ENCODE results near the gene TCF7L2.

TCF7L2 gene

DNA sequence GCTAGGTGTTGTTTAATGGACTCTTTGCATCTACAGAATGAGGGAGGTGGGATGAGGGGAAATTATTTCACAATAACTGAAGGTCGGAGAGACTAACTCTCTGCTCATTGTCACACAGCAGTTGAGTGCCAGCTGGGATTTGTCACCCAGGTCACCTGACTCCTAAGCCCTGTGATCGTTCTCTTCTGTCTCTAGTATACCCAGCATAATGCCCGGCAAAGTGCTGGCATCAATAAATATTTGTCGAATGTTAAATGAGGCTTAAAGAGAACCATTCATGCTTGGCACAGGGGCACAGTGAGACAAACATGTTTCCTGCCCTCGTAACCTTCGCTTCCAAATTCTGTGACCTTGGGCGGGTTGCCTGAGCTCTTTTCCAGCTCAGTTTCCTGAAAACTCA, 70.8 kb downstream of the TCF7L2 start:
- TF ChIP-seq POLR2AphosphoS5 (IDR thresholded peaks at IDR 0.05; ENCODE audit: low read depth, low read length) (no peak), FOXP2 (optimal IDR thresholded peaks at IDR 0.05; ENCODE audit: borderline replicate concordance, extremely low read depth, extremely low read length, insufficient read depth) (no peak), TAF1 (IDR thresholded peaks at IDR 0.05; ENCODE audit: borderline replicate concordance, insufficient read depth, low read length) (no peak), SIN3A (IDR thresholded peaks at IDR 0.05; ENCODE audit: borderline replicate concordance, insufficient read depth, low read length) (no peak)
- TF ChIP-seq, protein P1, sequence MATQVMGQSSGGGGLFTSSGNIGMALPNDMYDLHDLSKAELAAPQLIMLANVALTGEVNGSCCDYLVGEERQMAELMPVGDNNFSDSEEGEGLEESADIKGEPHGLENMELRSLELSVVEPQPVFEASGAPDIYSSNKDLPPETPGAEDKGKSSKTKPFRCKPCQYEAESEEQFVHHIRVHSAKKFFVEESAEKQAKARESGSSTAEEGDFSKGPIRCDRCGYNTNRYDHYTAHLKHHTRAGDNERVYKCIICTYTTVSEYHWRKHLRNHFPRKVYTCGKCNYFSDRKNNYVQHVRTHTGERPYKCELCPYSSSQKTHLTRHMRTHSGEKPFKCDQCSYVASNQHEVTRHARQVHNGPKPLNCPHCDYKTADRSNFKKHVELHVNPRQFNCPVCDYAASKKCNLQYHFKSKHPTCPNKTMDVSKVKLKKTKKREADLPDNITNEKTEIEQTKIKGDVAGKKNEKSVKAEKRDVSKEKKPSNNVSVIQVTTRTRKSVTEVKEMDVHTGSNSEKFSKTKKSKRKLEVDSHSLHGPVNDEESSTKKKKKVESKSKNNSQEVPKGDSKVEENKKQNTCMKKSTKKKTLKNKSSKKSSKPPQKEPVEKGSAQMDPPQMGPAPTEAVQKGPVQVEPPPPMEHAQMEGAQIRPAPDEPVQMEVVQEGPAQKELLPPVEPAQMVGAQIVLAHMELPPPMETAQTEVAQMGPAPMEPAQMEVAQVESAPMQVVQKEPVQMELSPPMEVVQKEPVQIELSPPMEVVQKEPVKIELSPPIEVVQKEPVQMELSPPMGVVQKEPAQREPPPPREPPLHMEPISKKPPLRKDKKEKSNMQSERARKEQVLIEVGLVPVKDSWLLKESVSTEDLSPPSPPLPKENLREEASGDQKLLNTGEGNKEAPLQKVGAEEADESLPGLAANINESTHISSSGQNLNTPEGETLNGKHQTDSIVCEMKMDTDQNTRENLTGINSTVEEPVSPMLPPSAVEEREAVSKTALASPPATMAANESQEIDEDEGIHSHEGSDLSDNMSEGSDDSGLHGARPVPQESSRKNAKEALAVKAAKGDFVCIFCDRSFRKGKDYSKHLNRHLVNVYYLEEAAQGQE (IDR thresholded peaks at IDR 0.05; ENCODE audit: insufficient read depth in 1 of 2, low read depth in 2 of 2, low read length in 2 of 2), result no peak

- TF ChIP-seq SIN3A (IDR thresholded peaks at IDR 0.05; ENCODE audit: borderline replicate concordance, insufficient read depth, low read length), result no peak
- no peak for TF ChIP-seq TAF1 (IDR thresholded peaks at IDR 0.05; ENCODE audit: borderline replicate concordance, insufficient read depth, low read length)
Observed at GRCh38 chr10:113021268-113022040, 71.4 kb downstream of the TCF7L2 start.

DNA sequence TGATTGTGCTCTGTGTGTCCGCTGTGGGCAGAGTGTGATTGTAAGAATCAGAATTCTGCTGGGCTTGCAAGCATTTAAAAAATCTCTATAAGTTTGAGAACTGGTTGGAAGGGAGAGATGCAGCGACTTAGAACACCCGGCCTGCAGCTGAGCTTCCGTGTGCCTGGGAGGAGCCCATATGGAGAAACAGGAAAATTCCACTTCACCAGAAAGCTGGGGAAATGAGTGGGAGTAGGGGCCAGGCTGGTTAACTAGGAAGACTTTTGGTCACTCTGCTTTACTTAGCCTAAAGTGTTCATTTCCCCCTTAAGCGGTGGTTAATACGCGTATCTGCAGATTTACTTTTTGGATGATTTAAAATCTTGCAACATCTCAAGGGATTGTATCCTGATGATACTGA, 72.2 kb downstream of the TCF7L2 start:
- TF ChIP-seq, protein P1 (IDR thresholded peaks at IDR 0.05; ENCODE audit: insufficient read depth in 1 of 2, low read depth in 2 of 2, low read length in 2 of 2), result no peak
- TF ChIP-seq POLR2AphosphoS5 (IDR thresholded peaks at IDR 0.05; ENCODE audit: low read depth, low read length) (no peak), TAF1 (IDR thresholded peaks at IDR 0.05; ENCODE audit: borderline replicate concordance, insufficient read depth, low read length) (no peak), FOXP2 (optimal IDR thresholded peaks at IDR 0.05; ENCODE audit: borderline replicate concordance, extremely low read depth, extremely low read length, insufficient read depth) (no peak), SIN3A (IDR thresholded peaks at IDR 0.05; ENCODE audit: borderline replicate concordance, insufficient read depth, low read length) (no peak)

DNA sequence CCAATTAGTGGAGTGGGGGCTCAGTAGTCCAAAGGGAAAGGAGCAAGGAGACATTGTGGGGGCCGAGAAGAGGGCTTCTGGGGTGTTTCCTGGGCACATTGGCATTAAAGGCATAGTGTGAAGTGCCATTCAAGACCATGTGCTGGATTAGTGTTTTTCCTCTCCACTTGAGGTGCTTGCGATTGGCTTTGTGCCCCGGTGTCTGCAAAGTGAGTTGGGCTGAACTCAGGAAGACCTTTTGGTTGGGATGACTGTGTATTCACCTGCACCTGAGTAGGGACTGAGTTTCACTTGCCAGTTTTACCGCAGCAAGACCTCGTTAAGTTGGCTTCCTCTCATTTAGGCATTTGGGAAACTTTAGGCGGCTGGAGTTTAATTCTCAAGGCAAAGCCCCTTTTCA, 73.0 kb downstream of the TCF7L2 start:
- TF ChIP-seq, protein P1 (IDR thresholded peaks at IDR 0.05; ENCODE audit: insufficient read depth in 1 of 2, low read depth in 2 of 2, low read length in 2 of 2), result no peak
- TF ChIP-seq SIN3A (IDR thresholded peaks at IDR 0.05; ENCODE audit: borderline replicate concordance, insufficient read depth, low read length) (no peak), POLR2AphosphoS5 (IDR thresholded peaks at IDR 0.05; ENCODE audit: low read depth, low read length) (no peak), TAF1 (IDR thresholded peaks at IDR 0.05; ENCODE audit: borderline replicate concordance, insufficient read depth, low read length) (no peak), FOXP2 (optimal IDR thresholded peaks at IDR 0.05; ENCODE audit: borderline replicate concordance, extremely low read depth, extremely low read length, insufficient read depth) (no peak)

DNA sequence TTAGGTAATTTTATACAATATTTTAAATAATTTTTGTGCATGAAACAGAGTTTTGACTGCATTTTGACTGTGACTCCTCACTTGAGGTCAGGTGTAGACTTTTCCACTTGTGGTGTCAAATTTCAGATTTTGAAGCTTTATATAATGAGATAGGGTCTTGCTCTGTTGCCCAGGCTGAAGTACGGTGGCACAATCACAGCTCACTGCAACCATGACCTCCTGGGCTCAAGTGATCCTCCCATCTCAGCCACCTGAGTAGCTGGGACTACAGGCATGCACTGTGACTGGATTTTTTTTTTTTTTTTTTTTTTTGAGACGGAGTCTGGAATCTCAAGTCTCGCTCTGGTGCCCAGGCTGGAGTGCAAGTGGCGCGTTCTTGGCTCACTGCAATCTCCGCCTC, 74.9 kb downstream of the TCF7L2 start:
- TF ChIP-seq SIN3A (IDR thresholded peaks at IDR 0.05; ENCODE audit: borderline replicate concordance, insufficient read depth, low read length), result no peak
- no peak for TF ChIP-seq POLR2AphosphoS5 (IDR thresholded peaks at IDR 0.05; ENCODE audit: low read depth, low read length)
- no peak for TF ChIP-seq TAF1 (IDR thresholded peaks at IDR 0.05; ENCODE audit: borderline replicate concordance, insufficient read depth, low read length)
- no peak for TF ChIP-seq FOXP2 (optimal IDR thresholded peaks at IDR 0.05; ENCODE audit: borderline replicate concordance, extremely low read depth, extremely low read length, insufficient read depth)

DNA sequence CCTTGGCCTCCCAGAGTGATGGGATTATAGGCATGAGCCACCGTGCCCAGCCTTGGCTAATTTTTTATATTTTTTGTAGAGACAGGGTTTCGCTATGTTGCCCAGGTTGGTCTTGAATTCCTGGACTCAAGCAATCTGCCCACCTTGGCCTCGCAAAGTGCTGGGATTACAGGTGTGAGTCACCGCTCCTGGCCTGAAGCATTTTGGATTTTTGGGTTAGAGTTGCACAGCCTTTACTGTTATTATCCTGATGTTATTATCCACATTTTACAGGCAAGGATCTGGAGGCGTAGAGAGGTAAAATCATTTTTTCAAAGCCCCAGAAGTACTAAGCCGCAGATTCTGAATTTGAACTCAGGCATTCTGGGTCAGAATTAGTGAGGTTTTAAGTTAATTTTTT, 75.4 kb downstream of the TCF7L2 start:
- TF ChIP-seq, protein P1 (IDR thresholded peaks at IDR 0.05; ENCODE audit: insufficient read depth in 1 of 2, low read depth in 2 of 2, low read length in 2 of 2), result no peak
- TF ChIP-seq SIN3A (IDR thresholded peaks at IDR 0.05; ENCODE audit: borderline replicate concordance, insufficient read depth, low read length), result no peak
- TF ChIP-seq TAF1 (IDR thresholded peaks at IDR 0.05; ENCODE audit: borderline replicate concordance, insufficient read depth, low read length), result no peak
- no peak for TF ChIP-seq FOXP2 (optimal IDR thresholded peaks at IDR 0.05; ENCODE audit: borderline replicate concordance, extremely low read depth, extremely low read length, insufficient read depth)

Data from PFSK-1 (cell line).